HG02759 (cell line): ENCODE data around the gene ABCA4.

Experiments used
- ATAC-seq: cut with Tn5 transposase; IDR thresholded peaks from one replicate; pipeline ENCODE4 v1.9.1; 2021; ENCODE audit warnings: mild to moderate bottlenecking, moderate library complexity; ENCODE audit not compliant: unreplicated experiment

ABCA4 gene

DNA sequence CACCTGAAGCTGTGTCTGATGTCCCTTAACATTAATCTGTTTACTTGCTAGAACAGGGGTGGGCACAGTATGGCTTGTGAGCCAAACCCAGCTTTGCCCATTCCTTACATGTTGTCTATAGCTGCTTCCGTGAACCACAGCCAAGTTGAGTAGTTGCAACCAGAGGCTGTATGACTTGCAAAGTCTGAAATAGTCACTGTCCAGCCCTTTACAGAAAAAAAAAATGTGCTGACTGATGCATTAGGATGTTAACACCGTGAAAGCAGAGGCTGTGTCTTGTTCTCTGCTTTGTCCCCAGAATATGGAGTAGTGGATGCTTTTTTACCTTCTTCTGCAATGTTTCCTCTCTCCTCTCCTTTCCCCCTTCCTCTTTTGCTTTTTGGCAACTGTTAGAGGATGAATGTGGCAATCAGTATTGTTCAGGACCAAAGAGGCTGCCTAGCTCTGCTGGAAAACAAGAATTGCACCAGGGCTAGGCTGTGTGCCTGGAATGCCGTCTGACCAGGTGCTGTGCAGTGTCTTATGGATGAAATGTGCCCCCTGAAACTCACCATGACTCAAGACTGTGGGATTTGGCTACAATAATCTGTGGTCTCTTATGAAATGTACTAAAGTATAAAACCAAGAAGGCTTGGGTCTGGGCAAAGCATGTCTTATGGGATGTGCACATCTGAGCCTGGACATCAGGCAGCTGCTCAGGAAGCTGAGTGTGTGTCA is 132.2 kb downstream of the ABCA4 start:
- ATAC-seq = no peak

DNA sequence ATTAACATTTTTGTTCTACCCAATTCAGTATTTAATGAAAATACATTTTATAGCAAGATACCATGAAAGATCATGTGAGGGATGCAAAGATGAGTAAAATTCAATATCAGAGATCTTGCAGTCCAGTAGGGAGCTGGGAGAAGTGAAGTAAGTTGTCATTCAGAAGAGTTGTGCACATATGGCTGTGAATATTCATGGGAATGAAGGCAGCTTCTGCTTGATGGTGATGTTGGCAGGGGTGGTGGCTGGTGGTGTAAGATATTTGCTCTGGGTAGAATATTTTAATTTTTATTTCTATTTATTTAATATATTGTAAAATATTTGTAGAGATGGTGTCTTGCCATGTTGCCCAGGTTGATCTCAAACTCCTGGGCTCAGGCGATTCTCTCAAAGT is 139.7 kb downstream of the ABCA4 start:
- no peak for ATAC-seq

GRCh38 chr1:93980320-93981273 is 140.4 kb downstream of the ABCA4 start:
- ATAC-seq = no peak

DNA sequence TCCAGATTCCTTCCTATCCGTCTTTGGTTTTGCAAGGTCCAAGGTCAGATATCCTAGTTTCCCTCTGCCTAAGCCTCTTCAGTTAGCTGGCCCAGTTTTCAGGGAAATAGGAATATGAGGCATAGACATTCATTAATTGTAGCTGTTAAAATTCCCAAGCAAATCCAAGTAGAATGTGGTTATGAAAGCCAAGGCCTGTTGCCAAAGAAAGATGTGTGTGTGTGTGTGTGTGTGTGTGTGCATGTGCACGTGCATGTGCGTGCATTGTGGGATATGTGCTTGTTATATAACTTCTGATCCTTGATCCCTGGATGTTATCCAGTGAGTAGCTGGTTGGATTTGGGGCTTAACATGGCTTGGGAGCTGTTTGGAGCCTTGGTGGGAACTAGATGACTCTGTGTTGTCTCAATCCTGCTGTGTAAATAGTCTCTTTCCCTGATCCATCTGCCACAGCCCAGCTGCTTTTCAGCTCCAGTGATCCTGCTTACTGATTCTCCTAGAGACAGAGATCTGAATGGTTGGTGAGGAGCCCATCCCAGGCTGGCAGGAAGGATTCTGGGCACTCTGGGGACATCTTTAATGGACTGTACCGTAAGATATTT is 141.1 kb downstream of the ABCA4 start:
- ATAC-seq = no peak

DNA sequence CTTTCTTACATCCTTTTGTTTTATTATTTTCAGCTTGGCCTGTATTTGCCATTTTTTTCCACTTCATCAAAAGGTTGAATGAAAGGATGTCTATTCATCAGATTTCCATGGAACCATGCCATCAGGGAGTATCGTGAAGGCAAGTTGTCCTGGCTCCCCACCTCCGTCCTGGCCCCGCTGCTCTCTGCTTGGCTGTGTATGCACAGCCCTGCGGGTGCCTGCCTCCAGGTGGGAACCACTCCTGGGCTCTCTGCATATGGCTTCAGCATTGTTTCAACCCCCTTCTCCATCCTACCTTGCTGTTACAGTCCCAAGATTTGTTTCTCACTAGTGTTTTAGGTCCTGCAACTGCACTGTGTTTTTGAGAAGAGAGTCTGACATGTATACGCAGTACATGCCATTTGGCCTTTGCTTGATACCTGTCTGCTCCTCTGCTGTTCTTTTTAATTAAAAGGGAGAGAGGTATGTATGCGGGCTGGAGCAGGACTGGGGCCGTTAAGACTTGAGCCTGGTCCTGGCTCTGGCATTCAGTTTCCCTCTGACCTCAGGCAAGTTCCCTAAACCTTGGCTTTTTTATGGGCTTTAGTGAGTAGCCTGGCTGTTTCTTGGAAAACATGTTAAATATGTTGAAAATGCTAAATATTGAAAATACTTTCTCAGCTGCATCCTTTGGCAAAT is 141.8 kb downstream of the ABCA4 start:
- no peak for ATAC-seq

- no peak for ATAC-seq
Observed at GRCh38 chr1:93977598-93977945, 143.4 kb downstream of the ABCA4 start.

- no peak for ATAC-seq
Observed at GRCh38 chr1:93976711-93977597, 144.0 kb downstream of the ABCA4 start.

- no peak for ATAC-seq
Observed at GRCh38 chr1:93976291-93976690, 144.7 kb downstream of the ABCA4 start.

- ATAC-seq = no peak
Observed at GRCh38 chr1:93972341-93972740, 148.6 kb downstream of the ABCA4 start.

GRCh38 chr1:93969887-93970286 is 151.1 kb downstream of the ABCA4 start:
- ATAC-seq = no peak

- no peak for ATAC-seq
Observed at GRCh38 chr1:93969371-93969770, 151.6 kb downstream of the ABCA4 start.

DNA sequence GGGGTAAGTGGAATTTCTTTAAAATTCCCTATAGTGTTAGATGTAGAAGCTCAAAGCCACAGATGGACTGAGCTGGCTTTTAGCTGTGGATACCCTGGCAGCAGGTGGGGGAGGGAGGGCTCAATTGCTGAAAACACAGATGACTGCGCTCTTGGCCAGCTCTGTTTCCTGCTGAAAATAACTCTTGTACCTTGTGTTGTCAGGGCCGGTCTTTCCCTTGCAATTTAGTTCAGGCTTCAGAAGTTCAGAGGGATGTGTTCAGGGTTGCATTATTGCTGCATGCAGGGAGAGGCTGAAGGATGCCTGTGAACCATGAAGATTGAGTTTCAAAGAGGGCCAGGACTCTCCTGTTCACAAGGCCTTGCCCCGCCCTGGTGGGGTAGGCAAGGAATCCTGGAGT is 153.6 kb downstream of the ABCA4 start:
- no peak for ATAC-seq

- no peak for ATAC-seq
Observed at GRCh38 chr1:93965888-93966287, 155.1 kb downstream of the ABCA4 start.

DNA sequence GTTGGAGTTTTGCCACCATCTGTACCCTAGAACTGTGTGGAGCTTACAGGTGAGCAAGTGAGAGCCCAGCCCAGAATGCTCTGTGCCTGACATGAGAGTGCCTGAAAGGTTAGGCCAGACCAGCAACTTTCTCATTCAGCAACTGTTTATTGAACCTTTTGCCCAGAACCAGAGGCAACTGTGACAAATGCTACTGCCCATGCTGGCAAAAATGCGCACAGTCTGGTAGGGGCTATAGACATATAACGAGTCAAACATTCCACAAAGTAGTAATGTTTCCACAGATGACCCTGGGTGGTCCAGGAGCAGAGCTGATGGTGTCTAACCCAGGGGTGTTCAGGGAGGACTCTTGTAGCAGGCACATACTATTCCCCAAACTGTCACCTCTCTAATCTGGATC is 155.7 kb downstream of the ABCA4 start:
- ATAC-seq = no peak

GRCh38 chr1:93964777-93965200 is 156.2 kb downstream of the ABCA4 start:
- peak; percentile 62 for ATAC-seq

GRCh38 chr1:93964096-93964776 is 156.7 kb downstream of the ABCA4 start:
- no peak for ATAC-seq

DNA sequence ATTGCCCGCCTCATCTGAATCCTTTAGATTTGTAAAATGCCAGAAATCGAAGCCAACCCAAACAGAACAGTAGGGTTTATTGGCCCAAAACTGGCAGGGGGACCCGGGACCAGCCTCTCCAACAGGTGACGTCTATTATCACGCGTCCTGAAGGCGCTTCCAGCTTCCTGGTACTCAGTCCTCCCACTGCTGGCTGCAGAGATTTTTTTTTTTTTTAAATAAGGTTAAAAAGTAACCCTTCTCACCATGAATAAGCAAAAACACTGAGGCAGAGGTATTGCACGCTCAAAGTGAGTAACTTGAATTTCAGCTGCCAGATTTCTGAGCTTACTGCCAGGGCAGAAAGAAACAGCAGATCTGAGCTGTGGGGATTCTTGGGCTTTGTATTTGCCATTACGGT is 157.4 kb downstream of the ABCA4 start:
- ATAC-seq = no peak

GRCh38 chr1:93961906-93962305 is 159.0 kb downstream of the ABCA4 start:
- no peak for ATAC-seq

GRCh38 chr1:93961443-93961842 is 159.5 kb downstream of the ABCA4 start:
- no peak for ATAC-seq
